SKM-1 (cell line): ENCODE results near the gene SSR1.

Source experiments
- DNase-seq: peaks from one replicate; lab custom pipeline; 2025; ENCODE audit not compliant: unreplicated experiment; lab: John Stamatoyannopoulos, UW

The SSR1 gene

GRCh38 chr6:7260291-7261031 lies 52.5 kb downstream of the SSR1 start:
- no peak for DNase-seq

GRCh38 chr6:7258231-7258763 lies 54.7 kb downstream of the SSR1 start:
- DNase-seq = no peak

- no peak for DNase-seq
Measured at GRCh38 chr6:7257521-7258230, 55.3 kb downstream of the SSR1 start.

GRCh38 chr6:7256785-7257184 lies 56.2 kb downstream of the SSR1 start:
- DNase-seq = no peak

- no peak for DNase-seq
Measured at GRCh38 chr6:7255918-7256317, 57.1 kb downstream of the SSR1 start.

- DNase-seq = peak; percentile 79
Measured at GRCh38 chr6:7254980-7255835, 57.8 kb downstream of the SSR1 start.

GRCh38 chr6:7252390-7252789 lies 60.6 kb downstream of the SSR1 start:
- DNase-seq = no peak

- no peak for DNase-seq
Measured at GRCh38 chr6:7251646-7252260, 61.2 kb downstream of the SSR1 start.

- no peak for DNase-seq
Measured at GRCh38 chr6:7250812-7251211, 62.2 kb downstream of the SSR1 start.

GRCh38 chr6:7249946-7250643 lies 62.9 kb downstream of the SSR1 start:
- no peak for DNase-seq

GRCh38 chr6:7249391-7249790 lies 63.6 kb downstream of the SSR1 start:
- DNase-seq = no peak

GRCh38 chr6:7247828-7248227 lies 65.2 kb downstream of the SSR1 start:
- DNase-seq = no peak

- DNase-seq = no peak
Measured at GRCh38 chr6:7247179-7247456, 65.9 kb downstream of the SSR1 start.

- no peak for DNase-seq
Measured at GRCh38 chr6:7246401-7247178, 66.4 kb downstream of the SSR1 start.

GRCh38 chr6:7245668-7246393 lies 67.2 kb downstream of the SSR1 start:
- DNase-seq = no peak

- peak; percentile 32 for DNase-seq
Measured at GRCh38 chr6:7243179-7243981, 69.6 kb downstream of the SSR1 start.

- no peak for DNase-seq
Measured at GRCh38 chr6:7242835-7243178, 70.2 kb downstream of the SSR1 start.
